Measurements from ENCODE around the gene PUM1. TPM values are rescaled to one million over a fixed set of nuclear protein-coding genes. Genes with fewer than 3 reads are reported as not detected.

Gene PUM1
- total and polyA plus RNA-seq, 2 donors (not counting 1 experiment from before 2014, with no cell fraction given): 59.3 to 70.5 TPM

- H3K4me2 ChIP-seq (ENCODE audit: extremely low read depth, insufficient read depth, low read length): no peak overlapping the region
- H3K9ac ChIP-seq (ENCODE audit: insufficient read depth, low read length): no peak overlapping the region
- no peak overlapping the region for H3K4me3 ChIP-seq (replicated peaks in 1 of 4; ENCODE audit: control extremely low read depth in 1 of 4, insufficient read depth in 1 of 4, low read depth in 3 of 4, low read length in 4 of 4)
- peaks cover 20% of the 10 kb centered on the region for H3K4me1 ChIP-seq (ENCODE audit: control insufficient read depth, extremely low read depth, insufficient read depth, low read length)
- no peaks in the 10 kb centered on the region for H3K27me3 ChIP-seq (ENCODE audit: control insufficient read depth, insufficient read depth, low read length)
- no peak for TF ChIP-seq EZH2 (IDR thresholded peaks at IDR 0.05; ENCODE audit: low read length, missing control alignments)
- no peak overlapping the region for H3K27ac ChIP-seq (ENCODE audit: insufficient read depth, low read length)
- H4K20me1 ChIP-seq (ENCODE audit: control insufficient read depth, extremely low read depth, insufficient read depth, low read length): peaks cover 4% of the 10 kb centered on the region
- H3K79me2 ChIP-seq (ENCODE audit: control insufficient read depth, insufficient read depth, low read length): peaks cover 85% of the 10 kb centered on the region
- no peaks in the 10 kb centered on the region for H3K36me3 ChIP-seq (ENCODE audit: control insufficient read depth, insufficient read depth, low read length)
- no peaks in the 10 kb centered on the region for H3K9me3 ChIP-seq (ENCODE audit: control insufficient read depth, insufficient read depth, low read depth, low read length)
- DNase-seq (ENCODE audit: low read depth in 2 of 2): no peak
- no peak overlapping the region for H2AFZ ChIP-seq (ENCODE audit: low read length)
Observed at GRCh38 chr1:31012210-31012924, 53.1 kb downstream of the PUM1 start.

- Histone ChIP-seq H3K4me2 (ENCODE audit: extremely low read depth, insufficient read depth, low read length) (no peak overlapping the region), H3K4me3 (replicated peaks in 1 of 4; ENCODE audit: control extremely low read depth in 1 of 4, insufficient read depth in 1 of 4, low read depth in 3 of 4, low read length in 4 of 4) (no peak overlapping the region), H3K36me3 (ENCODE audit: control insufficient read depth, insufficient read depth, low read length) (no peaks in the 10 kb centered on the region), H3K27ac (ENCODE audit: insufficient read depth, low read length) (no peak overlapping the region), H4K20me1 (ENCODE audit: control insufficient read depth, extremely low read depth, insufficient read depth, low read length) (peaks cover 4% of the 10 kb centered on the region), H3K9me3 (ENCODE audit: control insufficient read depth, insufficient read depth, low read depth, low read length) (no peaks in the 10 kb centered on the region), H3K79me2 (ENCODE audit: control insufficient read depth, insufficient read depth, low read length) (peaks cover 84% of the 10 kb centered on the region), H3K27me3 (ENCODE audit: control insufficient read depth, insufficient read depth, low read length) (no peaks in the 10 kb centered on the region), H3K4me1 (ENCODE audit: control insufficient read depth, extremely low read depth, insufficient read depth, low read length) (peaks cover 24% of the 10 kb centered on the region), H3K9ac (ENCODE audit: insufficient read depth, low read length) (no peak overlapping the region), H2AFZ (ENCODE audit: low read length) (no peak overlapping the region)
- TF ChIP-seq EZH2 (IDR thresholded peaks at IDR 0.05; ENCODE audit: low read length, missing control alignments) (no peak), CTCF (conservative IDR thresholded peaks at IDR 0.05 in 1 of 2, IDR thresholded peaks at IDR 0.05 in 1 of 2; ENCODE audit: low read depth in 1 of 2, low read length in 2 of 2) (no peak)
- no peak for DNase-seq (ENCODE audit: low read depth in 2 of 2)
Observed at GRCh38 chr1:31011719-31012118, 53.8 kb downstream of the PUM1 start.

GRCh38 chr1:31010086-31010989 lies 55.2 kb downstream of the PUM1 start:
- Histone ChIP-seq H3K4me3 (replicated peaks in 1 of 4; ENCODE audit: control extremely low read depth in 1 of 4, insufficient read depth in 1 of 4, low read depth in 3 of 4, low read length in 4 of 4) (no peak overlapping the region), H3K4me2 (ENCODE audit: extremely low read depth, insufficient read depth, low read length) (peak overlapping the region; percentile 57), H3K27ac (ENCODE audit: insufficient read depth, low read length) (peak overlapping the region; percentile 61), H3K9ac (ENCODE audit: insufficient read depth, low read length) (no peak overlapping the region), H3K4me1 (ENCODE audit: control insufficient read depth, extremely low read depth, insufficient read depth, low read length) (peaks cover 28% of the 10 kb centered on the region), H3K27me3 (ENCODE audit: control insufficient read depth, insufficient read depth, low read length) (no peaks in the 10 kb centered on the region), H2AFZ (ENCODE audit: low read length) (no peak overlapping the region), H4K20me1 (ENCODE audit: control insufficient read depth, extremely low read depth, insufficient read depth, low read length) (peaks cover 4% of the 10 kb centered on the region), H3K79me2 (ENCODE audit: control insufficient read depth, insufficient read depth, low read length) (peaks cover 88% of the 10 kb centered on the region), H3K36me3 (ENCODE audit: control insufficient read depth, insufficient read depth, low read length) (peaks cover 5% of the 10 kb centered on the region), H3K9me3 (ENCODE audit: control insufficient read depth, insufficient read depth, low read depth, low read length) (no peaks in the 10 kb centered on the region)
- TF ChIP-seq CTCF (conservative IDR thresholded peaks at IDR 0.05 in 1 of 2, IDR thresholded peaks at IDR 0.05 in 1 of 2; ENCODE audit: low read depth in 1 of 2, low read length in 2 of 2) (no peak), EZH2 (IDR thresholded peaks at IDR 0.05; ENCODE audit: low read length, missing control alignments) (no peak)
- DNase-seq (ENCODE audit: low read depth in 2 of 2): peak; percentile 33 to 92
